GM19328 (cell line): ENCODE data around the gene FAIM.
"Not testable (repeated sequence)": the region's sequence is repeated elsewhere in the genome, so short reads cannot be mapped to it uniquely, and the experiment has no call there.

Experiments
- ATAC-seq: cut with Tn5 transposase; IDR thresholded peaks from one replicate; pipeline ENCODE4 v1.9.1; 2021; ENCODE audit warnings: mild to moderate bottlenecking, moderate library complexity; ENCODE audit not compliant: unreplicated experiment

FAIM gene

GRCh38 chr3:138675393-138675792 lies 66.8 kb downstream of the FAIM start:
- ATAC-seq, result no peak

- ATAC-seq, result no peak
Measured at GRCh38 chr3:138678086-138678485, 69.5 kb downstream of the FAIM start.

DNA sequence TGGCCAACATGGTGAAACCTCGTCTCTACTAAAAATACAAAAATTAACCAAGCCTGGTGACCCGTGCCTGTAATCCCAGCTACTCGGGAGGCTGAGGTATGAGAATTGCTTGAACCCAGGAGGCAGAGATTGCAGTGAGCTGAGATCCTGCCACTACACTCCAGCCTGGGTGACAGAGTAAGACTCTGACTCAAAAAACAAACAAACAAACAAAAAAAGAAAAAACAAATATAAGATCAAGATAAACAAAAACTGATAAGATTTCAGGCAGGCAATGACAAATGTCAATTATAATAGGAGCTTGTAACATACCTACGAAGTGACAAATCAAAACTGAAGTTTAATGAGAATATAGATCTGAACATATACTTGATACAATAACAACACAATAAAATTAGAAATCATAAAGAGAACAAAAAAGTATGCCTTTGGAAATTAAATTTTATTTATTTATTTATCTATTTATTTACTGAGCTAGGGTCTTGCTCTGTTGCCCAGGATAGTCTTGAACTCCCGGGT lies 70.4 kb downstream of the FAIM start:
- ATAC-seq, result no peak

- not testable (repeated sequence) for ATAC-seq
Measured at GRCh38 chr3:138680974-138681373, 72.4 kb downstream of the FAIM start.

DNA sequence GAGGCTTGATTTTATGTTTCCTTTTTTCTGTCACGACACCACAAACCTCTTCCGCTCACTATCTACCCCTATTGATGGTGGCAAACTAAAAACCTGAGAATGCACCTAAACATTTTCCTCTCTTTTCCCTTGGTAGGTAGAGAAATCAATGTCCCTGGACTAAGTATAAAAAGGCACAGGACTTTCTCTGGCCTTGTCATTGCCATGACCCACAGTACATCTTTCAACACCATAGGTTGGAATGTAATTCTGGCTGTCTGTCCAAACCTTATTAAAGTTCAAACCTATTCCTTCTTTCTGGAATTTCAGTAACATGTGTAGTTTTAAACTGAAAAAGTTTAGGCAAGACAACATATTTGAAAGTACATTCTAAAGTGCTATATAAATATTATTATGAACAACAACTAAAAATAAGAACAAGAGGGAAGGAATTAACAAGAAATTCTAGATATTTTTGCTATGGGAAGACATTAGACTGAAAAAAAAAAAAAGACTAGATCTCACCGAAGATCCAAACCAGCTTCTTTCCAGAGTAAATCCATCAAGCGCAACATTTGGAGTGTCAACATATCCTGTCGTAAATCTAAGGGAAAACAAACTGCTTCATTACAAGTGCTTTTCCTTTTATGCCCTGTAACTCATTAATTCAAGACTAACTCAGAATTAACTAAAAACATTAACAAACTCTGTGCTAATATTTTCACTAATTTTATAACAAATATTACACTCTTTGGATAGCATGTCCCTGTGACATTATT lies 73.1 kb downstream of the FAIM start:
- ATAC-seq, result no peak

GRCh38 chr3:138682648-138683047 lies 74.1 kb downstream of the FAIM start:
- ATAC-seq, result no peak
